GM19023 (cell line): ENCODE results near the gene SERPINA4.

Experiments
- ATAC-seq: cut with Tn5 transposase; IDR thresholded peaks from one replicate; pipeline ENCODE4 v1.9.1; 2021; ENCODE audit warnings: mild to moderate bottlenecking, moderate library complexity; ENCODE audit not compliant: unreplicated experiment

Gene SERPINA4

GRCh38 chr14:94613720-94614644, 52.7 kb downstream of the SERPINA4 start:
- no peak for ATAC-seq

- no peak for ATAC-seq
These were observed 53.6 kb downstream of the SERPINA4 start for GRCh38 chr14:94614802-94615201.

GRCh38 chr14:94615254-94615653, 54.0 kb downstream of the SERPINA4 start:
- ATAC-seq, result no peak

- ATAC-seq, result no peak
These were observed 54.8 kb downstream of the SERPINA4 start for GRCh38 chr14:94615823-94616570.

- no peak for ATAC-seq
These were observed 56.2 kb downstream of the SERPINA4 start for GRCh38 chr14:94617366-94617941.

DNA sequence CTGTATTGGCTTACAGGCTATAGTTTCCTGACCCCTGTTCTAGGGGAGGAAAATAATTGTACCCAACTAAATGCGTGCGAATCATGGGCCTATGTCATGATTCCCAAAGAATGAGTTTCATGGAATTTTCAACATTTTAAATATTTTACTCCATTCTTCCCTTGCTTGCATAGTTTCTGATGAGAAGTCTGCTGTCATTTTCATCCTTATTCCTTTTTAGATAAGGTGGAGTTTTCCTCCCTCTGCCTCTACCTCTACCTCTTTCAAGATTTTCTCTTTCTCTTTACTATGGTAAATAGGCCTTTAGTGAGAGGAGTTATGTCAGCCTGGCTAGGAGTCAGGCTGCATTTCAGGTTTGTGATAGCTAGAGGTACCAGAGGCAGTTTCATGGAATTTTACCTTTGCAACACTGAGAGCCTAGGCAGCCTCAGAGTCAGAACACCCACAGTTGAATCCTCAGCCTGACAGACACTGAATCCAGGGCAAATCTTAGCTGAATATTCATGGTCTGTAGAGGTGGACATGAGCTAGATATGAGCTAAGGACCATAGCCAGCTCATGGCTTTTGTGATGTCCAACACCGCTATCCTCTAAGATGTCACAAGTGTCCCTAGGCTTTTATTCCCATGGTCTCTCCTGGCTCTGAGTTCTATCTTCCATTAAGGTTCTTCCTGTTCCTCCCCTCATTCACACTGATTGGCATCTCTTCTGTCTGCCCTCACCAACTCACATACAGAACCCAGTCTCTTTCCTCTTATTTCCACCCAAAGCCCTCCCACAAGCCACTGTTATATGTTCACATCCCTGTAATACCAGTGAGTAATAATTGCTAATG, 57.0 kb downstream of the SERPINA4 start:
- ATAC-seq, result no peak

DNA sequence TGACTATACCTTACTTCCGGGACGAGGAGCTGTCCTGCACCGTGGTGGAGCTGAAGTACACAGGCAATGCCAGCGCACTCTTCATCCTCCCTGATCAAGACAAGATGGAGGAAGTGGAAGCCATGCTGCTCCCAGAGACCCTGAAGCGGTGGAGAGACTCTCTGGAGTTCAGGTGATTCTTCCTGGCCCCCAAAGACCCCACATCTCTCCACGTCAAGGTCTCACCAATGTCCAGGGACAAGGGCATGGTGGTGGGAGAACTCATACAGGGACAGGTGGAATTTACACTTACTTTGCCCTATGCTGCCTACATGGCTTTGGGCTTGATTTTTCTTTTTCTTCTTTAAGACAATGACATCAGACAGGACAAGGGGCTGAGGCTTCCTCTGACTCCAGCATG, 58.1 kb downstream of the SERPINA4 start:
- ATAC-seq, result no peak
